SK-N-DZ (cell line): ENCODE data around the gene TFR2.

Source experiments
- DNase-seq: peaks from one replicate; pipeline ENCODE4 v3.0.0-alpha.2; 2015; ENCODE audit warnings: low spot score

Gene TFR2

DNA sequence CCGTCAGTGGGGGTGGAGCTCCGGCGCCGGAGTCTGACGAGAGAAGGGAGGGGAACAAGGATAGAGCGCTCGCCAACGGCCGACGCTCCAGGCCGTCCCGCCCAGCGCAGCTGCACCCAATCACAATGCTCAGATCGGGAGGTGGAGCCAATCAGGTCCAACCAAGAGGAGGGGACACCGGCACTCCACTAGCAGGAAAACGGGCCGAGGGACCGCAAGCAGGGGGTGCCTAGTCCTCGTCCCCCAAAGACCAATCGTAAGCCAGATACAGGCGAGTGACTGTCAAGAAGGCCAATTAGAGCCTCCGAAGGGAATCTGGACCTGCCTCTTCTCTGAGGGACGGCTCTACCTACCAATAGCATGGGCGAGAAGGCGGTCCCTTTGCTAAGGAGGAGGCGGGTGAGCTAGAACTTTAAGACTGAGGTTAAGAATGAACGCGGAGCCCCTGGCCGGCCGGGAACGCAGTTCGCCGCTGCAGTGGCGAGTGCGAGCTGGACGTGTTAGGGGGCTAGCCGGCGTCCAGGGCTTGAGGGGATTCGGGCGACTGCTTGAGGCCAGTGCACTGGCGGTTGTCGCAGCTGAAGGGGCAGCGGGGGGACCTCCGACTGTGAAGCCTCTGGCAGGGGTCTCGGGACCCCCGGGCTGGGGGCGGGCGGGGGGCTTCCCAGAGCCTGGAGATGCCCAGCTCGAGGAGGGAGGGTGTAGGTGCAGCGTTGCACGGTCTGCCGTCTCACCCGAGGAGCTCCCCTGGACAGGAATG, 54.9 kb downstream of the TFR2 start, which contains the start of gene FBXO24:
Gene FBXO24 (plus strand): TSS at position 63 of the 760 bp plus-strand sequence. CDS start 298 bp downstream, at position 361.
- peak; percentile 100 for DNase-seq

DNA sequence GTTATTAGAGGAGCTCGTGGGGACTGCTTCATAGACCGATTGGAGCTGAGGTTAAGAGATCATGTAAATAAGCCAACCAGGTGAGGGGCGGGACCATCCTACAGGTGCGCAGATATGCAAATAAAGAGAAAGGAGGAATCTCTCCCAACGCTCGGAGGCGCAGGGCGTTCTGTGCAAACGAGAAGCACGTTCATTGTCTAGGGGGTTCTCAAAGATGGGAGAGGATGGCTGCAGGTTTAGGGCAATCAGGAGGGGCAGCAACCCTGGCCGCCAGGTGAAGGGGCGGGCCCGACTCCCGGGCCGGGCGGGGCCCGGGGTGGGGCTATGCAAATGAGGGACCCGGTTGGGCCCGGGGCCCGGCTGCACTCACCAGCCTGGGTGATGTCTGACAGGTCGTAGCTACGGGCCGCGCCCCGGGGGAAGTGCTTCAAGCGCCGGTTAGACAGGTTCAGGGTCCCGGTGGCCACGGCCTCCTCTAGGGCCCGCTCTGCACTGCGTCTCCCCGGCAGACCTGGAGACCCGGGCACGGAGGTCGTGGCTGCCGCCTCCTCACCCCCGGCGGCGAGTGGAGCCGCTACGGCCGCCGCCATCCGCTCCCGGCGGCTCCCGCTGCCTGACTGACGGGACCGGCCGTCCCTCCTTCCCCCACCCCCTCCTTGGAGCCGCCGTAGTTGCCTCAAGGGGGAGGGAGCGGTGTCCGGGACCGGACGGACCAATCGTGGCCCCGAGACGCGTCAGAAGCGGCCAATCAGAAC, 55.7 kb downstream of the TFR2 start, which contains the start of gene LRCH4:
Gene LRCH4 (minus strand): TSS at position 619 of the 755 bp plus-strand sequence. CDS start 29 bp downstream, at position 590.
- peak; percentile 55 for DNase-seq

DNA sequence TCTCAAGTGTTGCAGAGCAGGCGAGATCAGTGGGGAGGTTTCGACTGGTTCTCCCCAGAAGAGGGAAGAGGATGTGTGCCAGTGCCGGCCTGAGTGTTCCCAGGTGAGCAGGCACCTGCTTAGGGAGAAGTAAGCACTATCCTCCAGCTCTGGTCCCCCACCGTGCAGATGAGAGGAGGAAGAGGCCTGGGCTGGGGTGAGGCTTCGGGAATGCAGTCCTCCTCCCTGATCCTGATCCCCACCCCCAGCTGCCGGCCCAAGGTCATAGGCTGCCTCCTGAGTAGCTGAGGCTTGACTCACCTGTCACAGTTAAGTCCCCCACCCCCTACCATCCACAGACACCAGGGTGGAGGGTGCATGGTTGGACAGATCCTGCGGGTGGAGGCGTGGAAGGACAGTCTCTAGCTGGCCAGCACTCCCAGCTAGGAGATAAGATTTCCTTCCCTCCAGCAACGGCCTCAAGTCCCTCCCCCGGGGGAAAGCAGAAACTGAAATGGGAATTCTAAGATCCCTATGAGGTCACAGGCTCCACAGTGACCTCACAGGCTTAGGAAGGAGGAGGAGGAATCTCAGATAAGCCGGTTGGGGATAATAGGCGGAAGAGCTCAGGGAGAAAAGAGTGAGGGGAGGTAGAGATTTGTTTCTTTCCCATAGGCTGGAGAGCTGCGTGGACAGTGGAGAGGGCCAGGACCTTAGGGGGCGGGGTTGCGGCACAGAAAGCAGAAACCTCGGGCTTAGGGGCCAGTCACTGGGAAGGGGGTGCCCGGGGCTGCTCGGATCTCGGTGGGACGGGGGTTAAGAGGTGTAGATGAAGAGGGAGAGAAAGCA, 56.5 kb downstream of the TFR2 start:
- no peak for DNase-seq

DNA sequence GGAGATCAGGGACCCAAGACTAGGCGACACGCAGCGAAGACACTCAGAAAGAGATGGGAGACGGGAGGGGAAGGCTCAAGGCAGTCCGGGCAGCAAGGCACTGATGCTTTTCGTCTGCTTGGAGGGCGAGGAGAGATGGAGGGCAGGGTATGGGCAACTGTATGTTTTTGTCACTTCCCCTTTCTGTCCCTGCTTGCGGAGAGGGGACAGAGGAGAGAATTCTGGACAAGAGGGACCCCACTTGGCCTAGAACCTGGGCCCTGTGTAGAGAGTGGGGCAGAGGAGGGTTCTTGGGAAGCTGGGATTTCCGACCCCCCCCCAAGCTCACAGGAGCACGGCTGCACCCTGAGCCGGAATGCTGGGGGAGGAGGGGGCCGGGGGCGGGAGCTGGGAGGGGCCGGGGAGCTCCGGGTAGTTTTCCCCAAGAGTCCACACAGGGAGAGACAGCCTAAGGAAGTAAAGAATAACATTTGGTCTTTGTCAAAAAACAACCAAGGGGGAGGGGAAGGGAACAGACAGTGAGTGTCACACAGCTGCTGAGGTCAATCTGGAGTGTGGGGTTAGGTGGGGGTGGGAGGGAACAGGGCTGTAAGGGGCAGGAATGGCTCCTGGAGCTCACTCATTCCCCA, 57.2 kb downstream of the TFR2 start:
- DNase-seq: no peak

DNA sequence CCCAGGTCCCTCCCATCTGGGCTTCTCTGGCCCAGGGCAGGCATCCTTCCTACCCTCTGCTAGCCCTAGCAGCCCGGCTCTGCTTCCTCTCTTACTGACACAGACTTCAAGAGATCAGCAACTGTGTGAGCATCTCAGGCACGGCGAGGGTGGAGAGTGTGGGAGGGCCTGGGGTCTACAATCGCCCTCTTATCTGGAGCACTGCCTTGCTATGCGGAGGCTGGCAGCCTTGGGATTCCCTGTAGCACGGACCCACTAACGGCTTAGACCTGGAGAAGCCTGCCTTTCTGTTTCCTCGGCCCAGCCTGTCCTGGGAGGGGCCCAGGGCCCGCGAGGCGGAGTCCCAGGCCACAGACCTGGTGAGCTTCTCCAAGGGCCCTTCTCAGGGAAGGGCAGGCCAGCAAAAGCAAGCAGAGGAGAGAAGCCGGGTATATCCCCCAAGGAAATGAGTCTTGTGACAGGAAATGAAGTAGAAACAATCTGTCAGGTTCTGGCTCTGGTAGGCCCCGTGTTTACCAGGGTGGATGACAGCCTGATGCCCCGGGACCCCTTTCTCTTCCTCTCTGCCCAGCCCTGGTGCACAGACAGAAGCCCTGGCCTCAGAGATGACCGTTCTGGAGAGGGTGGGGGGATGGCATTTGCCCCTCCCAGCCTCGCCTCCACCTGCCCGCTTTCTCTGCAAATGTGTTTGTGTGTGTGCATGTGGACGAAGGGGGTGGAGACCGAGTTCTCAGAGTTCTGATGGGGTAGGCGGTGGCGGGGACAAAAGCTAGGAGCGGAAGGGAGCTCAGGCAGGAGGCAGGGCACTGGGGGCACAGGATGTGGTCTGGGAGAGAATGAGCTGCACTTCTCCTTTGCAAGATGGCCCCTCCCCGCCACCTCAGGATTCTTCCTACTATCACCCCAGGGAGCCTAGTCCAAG, 58.0 kb downstream of the TFR2 start:
- no peak for DNase-seq

DNA sequence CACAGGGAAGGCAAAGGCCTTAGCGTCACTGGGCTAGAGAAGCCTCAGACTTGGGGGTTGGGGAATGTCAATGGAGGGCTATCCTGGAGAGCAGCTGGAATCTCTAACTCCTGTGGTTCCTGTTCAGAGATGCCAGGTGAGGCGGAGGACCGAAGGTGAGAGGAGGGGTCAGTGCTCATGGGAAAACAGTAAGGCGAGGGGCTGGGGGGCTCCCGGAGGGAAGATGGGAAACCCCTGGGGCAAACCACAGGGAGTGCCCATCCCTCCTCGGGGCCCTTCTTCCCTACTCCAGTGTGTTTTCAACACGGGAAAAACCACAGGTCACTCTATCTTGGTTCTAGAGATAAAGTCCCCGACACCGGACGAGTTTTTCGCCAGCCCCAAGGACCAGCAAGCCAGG, 58.7 kb downstream of the TFR2 start:
- no peak for DNase-seq

DNA sequence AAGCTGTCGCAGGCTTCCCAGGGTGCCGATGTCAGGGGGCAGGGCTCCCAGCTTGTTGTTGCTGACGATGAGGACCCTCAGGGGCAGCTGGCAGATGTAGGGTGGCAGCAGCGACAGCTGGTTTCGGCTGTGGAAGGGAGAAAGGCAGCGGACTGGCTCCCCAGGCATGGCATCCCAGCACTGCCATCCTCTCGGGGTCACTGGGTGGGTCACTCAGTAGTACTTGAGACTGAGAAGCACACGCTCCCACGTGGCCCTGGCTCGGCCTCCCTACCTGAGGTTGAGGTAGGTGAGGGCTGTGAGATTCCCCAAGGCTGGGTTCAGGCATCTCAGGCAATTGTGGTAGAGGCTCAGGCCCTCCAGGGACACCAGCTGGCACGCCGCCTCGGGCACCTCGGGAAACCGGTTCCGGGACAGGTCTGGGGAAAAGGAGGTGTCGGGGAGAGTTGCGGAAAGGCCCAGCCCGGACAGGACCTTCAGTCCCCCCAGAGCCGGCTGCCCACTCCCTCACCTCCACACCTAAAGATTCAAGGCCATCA, 59.2 kb downstream of the TFR2 start:
- DNase-seq: no peak

DNA sequence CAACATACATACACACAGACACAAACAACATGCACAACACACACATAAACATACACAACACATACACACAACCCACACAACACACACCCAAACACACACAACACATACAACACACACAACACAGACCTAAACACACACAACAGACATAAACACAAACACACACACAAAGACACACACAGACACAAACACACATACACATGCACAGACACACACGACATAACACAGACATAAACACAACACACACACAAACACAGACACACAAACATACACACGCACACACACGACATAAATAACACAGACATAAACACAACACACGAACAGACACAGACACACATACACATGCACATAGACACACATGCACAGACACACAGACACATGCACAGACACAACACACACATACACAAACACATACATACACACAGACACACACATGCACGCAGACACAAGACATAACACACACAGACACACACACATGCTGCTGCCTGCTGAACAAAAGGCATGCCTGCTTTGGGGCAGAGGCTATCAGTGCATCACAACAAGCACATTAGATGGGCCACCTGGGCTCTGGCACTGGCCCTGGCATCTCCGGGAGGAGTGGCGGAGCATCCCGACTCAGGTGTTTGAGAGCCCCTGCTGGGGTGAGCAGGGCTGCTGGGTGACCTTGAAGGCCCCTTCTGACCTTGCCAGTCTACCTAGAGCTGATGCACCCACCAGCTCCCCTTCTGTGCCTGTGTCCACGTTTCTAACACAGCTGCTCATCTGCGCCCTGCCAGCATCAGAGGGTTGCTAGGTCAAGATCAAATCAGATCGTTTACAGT, 60.7 kb downstream of the TFR2 start:
- DNase-seq: no peak

DNA sequence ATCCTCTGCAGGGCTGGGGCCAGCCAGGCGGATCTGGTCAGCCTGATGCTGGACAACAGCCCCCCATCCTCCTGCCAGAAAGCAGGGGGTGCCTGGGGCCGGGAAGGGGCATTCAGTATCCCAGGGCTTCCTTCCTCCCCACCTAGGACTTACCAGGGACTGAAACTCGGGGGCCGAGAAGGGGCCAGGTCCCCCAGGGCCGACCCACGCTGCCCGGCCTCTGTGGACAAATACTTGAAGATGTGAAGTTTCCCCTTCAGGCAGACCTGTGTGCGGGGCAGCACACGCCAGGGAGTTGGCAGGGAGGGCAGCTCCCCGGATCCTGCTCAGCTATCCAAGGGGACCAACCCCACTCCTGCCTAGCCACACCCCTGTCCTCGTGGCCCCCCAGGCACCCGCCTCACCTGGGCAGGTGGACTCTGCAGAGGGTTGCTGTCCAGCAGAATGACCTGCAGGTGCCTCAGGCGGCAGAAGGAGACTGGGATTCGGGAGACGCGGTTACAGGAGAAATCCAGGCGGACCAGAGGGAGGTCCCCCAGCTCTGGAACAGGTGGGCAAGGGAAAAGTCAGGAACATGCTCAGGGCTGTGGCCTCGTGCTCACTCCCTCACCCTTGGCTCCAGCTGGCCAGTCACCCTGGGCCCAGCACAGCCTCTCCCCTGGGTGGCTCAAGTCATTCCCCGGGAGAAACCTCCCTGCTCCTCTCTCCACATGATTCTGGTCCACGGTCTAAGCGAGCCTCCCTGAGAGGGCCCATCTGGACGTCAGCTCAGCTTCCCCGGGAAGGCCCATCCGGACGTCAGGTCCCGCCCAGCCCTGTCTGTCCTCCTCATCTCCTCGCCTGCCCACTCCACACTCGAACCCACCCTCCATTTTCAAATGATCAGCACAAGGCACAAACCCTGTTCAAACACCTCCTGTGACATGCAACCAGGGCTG, 62.8 kb downstream of the TFR2 start:
- no peak for DNase-seq

DNA sequence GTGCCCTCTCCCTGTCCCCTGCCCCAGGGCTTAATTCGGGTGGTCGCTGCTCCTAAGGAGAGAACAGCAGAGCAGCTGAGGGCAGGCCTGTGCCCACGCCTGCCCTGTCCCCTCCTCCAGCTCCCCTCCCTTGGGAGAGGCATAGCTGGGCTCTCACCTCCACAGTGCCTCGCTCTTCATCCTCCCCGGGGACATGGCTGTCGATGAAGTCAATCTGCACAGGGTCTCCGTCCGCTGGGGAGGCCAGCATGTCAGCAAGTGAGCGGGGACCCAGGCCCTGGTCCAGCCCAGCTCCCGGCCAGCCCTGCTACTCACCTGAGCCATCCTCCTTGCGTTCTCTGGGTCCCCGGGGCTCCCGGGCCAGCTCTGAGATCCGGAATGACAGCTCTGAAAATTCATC, 63.8 kb downstream of the TFR2 start:
- DNase-seq: no peak

DNA sequence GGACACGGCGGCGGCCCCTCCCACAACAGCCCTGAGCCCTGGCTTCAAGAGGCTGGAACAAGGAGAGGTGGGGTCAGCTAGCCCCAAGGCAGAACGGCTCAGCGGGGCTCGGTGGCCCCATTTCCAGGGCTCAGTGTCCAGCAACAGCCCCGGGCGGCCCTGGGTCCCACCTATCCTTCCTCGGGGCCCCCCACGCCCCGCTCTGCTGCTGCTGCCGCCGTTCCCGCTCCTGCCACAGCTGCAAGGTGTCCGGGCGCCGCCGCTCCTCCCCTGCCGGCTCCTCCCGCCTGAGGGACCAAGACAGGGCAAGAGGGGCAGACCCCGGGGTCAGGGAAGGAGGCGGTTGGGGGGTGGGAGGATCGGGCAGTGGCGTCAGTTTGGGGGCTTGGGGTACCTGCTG, 64.2 kb downstream of the TFR2 start:
- no peak for DNase-seq

DNA sequence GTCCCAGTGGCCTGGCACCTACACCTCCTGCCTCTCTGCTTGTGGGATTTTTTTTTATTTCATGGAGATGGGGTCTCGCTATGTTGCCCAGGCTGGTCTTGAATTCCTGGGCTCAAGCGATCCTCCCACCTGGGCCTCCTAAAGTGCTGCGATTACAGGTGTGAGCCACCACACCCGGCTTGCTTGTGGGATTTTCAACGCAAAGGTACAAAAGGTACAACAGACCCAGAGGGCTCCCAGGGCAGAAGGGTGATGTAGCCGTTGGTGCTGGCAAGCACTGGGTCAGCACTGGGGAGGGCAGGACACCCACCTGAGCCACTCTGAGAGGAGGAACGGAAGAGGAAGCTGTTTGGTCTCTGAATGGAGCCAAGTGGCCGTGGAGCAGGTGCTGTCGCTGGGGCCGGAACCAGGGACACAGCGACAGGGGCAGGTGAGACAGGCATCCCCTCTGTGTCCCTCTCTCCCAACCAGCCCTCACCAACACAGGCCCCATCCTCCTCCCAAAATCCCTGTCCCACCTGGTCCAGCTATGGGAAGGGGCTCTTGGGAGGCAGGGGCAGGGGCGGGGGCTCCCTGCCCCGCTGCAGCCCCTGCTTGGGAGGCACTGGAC, 64.9 kb downstream of the TFR2 start:
- no peak for DNase-seq

DNA sequence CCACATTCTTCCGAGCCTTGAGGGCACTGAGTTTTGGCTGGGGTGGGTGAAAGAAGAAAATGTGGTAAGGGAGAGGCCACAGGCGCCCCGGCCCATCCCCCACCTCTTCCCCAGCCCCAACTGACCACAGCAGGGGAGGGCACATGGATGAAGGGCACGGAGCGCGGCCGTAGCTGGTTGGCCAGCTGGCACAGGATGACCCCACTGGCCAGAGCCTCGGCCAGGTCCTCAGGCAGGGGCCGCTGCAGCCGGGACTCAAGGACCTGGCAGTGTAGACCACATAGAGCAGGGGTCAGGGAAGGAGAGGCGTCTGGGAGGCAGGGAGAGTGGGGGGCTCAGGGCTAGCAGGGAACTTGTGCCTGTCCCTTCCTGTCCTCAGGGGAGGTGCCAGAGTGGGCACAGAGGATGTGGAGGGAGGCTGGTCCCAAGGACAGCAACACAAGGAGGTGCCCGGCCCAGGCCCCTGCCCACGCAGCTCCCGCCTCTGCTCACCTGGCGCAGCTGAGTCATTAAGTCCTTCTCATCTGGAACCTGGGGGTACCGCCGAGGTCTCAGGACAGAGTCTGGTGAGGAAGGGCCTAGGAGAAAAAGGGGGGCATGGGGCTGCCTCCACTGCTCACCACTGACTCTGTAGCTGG, 65.5 kb downstream of the TFR2 start:
- no peak for DNase-seq

DNA sequence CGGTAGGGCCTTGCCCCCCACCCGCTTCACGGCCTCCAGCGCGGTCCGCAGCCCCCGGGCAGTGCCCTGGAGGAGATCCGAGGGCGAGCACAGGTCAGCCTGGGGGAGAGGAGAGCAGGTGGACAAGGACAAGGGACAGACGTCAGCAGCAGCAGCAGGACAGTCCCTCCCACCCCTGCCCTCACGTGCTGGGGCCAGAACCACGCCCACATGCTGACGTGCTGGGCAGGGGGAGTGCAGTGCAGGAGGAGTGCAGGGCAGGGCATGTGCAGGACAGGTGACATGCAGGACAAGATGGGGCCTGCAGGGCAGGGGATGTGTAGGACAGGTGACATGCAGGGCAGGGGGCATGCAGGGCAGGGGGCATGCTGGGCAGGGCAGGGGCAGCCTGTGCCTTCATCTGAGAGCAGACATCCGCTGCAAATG, 66.1 kb downstream of the TFR2 start:
- no peak for DNase-seq

DNA sequence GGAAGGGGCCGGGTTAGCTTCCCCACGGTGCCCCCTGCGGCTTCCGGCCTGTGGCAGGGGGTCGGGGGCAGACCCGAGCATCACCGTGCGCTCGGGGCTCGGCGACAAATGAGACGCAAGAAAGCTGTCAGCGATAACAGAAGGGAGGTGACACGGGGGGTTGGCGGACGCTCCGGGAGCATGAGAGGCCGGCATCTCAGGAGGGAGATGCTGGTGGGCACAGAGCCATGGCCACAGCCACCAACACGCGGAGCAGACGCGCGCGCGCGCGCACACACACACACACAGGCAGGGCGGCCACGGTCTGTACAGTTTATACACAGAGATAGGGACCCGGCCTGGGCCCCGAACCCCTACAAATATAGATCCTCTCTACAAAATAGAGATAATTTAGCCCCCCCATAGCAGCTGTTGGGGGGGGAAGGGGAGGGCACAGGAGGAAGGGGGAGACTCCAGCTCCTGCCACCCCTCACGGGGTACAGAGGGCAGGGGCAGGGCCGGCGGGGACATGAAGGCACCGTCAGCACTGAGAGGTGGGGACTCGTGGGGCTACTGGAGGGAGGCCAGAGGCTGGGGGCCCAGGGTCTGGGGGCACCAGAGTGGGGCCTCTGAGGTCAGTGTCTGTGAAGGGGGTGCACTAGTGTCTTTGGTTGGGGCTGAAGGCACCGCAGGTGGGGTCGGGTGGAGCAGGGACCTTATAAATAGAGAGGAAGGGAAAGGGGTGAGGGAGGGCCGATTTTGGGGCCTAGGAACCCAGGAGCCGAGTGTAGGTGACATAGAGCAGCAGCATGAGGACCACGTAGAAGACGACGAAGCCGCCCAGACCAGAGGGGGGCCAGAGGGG, 66.8 kb downstream of the TFR2 start:
- DNase-seq: no peak

DNA sequence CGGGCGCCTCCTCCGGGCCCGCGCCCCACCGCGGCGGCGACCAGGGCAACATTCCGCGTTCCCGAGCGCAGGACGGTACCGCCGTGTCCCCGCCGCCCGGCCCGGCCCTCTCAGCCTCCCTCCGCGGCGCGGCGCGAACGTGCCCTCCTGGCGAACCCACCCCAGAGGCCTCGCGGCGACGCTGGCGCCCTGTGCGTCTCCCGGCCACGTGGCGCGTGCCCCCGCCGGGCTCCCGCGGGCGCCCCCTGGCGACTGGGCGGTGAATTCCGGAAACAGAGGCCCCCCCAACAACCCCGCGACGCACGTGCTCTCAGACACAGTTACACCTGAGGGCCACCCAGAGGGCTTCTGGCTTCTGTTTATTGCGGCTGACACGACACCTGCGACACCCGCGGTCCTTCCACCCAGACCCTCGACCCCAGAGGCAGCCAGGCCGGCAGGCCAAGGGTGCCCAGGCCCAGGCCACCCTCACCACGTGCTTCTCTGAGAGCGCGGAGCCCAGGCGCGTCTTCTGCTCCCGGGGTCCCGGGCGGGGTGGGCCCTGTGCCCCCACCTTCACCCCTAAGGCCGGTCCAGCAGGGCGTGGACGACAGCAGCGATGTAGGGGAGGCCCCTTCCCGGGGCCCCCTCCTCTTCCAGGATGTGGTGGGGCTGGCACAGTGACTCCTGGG, 67.5 kb downstream of the TFR2 start, which contains the start of gene SAP25:
Gene SAP25 (minus strand): TSS at position 210 of the 671 bp plus-strand sequence. CDS start 158 bp downstream, at position 52.
- DNase-seq: no peak
